Right lobe of liver (tissue), 4 donors: ENCODE data around the gene ADCY5.

Source experiments
- POLR2A ChIP-seq: fragments of 450-650 bp; IDR thresholded peaks from one replicate; pipeline ENCODE4 v1.6.1; 2017; ENCODE audit warnings: antibody characterized with exemption, mild to moderate bottlenecking
- TF ChIP-seq, protein P1 (sequence below), 4 donors: fragments of 200-600 bp in 3 of 4; fragments of 450-650 bp in 1 of 4; IDR thresholded peaks; one replicate each; pipeline versions ENCODE4 v1.5.1 to v1.8.0; 2016 to 2022; ENCODE audit warnings: antibody characterized with exemption in 4 of 4, mild to moderate bottlenecking in 2 of 4
- donor health status: DM: no; HTN: no; CAD: no.
- donor health status: DM: no; HTN: no; CAD: no.
- donor health status: DM: no; HTN: yes; CAD: no.

- TF ChIP-seq, protein P1, sequence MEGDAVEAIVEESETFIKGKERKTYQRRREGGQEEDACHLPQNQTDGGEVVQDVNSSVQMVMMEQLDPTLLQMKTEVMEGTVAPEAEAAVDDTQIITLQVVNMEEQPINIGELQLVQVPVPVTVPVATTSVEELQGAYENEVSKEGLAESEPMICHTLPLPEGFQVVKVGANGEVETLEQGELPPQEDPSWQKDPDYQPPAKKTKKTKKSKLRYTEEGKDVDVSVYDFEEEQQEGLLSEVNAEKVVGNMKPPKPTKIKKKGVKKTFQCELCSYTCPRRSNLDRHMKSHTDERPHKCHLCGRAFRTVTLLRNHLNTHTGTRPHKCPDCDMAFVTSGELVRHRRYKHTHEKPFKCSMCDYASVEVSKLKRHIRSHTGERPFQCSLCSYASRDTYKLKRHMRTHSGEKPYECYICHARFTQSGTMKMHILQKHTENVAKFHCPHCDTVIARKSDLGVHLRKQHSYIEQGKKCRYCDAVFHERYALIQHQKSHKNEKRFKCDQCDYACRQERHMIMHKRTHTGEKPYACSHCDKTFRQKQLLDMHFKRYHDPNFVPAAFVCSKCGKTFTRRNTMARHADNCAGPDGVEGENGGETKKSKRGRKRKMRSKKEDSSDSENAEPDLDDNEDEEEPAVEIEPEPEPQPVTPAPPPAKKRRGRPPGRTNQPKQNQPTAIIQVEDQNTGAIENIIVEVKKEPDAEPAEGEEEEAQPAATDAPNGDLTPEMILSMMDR (IDR thresholded peaks at IDR 0.05) = no peak
- TF ChIP-seq POLR2A = no peak
Measured at GRCh38 chr3:123296261-123296660, 152.6 kb downstream of the ADCY5 start.
